ENCODE results near the gene CELA3B.
"Not testable (repeated sequence)": the region's sequence is repeated elsewhere in the genome, so short reads cannot be mapped to it uniquely, and the experiment has no call there.

CELA3B gene, protein sequence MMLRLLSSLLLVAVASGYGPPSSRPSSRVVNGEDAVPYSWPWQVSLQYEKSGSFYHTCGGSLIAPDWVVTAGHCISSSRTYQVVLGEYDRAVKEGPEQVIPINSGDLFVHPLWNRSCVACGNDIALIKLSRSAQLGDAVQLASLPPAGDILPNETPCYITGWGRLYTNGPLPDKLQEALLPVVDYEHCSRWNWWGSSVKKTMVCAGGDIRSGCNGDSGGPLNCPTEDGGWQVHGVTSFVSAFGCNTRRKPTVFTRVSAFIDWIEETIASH

DNA sequence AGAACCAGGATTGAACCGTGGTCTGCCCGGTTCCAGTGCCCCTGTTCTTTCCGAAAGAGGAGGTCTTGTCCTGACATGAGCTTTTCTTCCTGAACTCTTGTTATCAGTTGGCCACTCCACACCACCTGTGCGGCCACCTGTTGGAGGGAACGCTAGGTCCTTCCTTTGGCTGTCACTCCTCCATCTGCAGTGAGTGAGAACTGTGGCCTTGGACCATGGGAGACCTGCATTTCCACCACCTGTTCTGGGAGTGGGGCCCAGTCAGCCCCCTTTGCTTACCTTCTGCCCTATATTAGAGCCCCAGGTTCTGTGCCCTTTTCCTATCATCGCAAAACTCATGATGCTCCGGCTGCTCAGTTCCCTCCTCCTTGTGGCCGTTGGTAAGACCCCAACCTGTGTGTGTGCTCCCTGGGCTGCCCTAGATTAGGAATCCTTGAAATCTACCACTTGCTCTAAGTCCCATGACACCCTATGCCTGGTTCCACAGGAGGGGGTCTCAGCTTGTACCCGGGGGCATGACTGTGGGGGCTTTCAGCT lies at the start of gene CELA3B:
TSS of gene CELA3B (plus strand) at position 320 of the 537 bp plus-strand sequence. CDS start at position 338, 18 bp downstream.
- DNase-seq (ENCODE audit: low read depth): not testable (repeated sequence)

DNA sequence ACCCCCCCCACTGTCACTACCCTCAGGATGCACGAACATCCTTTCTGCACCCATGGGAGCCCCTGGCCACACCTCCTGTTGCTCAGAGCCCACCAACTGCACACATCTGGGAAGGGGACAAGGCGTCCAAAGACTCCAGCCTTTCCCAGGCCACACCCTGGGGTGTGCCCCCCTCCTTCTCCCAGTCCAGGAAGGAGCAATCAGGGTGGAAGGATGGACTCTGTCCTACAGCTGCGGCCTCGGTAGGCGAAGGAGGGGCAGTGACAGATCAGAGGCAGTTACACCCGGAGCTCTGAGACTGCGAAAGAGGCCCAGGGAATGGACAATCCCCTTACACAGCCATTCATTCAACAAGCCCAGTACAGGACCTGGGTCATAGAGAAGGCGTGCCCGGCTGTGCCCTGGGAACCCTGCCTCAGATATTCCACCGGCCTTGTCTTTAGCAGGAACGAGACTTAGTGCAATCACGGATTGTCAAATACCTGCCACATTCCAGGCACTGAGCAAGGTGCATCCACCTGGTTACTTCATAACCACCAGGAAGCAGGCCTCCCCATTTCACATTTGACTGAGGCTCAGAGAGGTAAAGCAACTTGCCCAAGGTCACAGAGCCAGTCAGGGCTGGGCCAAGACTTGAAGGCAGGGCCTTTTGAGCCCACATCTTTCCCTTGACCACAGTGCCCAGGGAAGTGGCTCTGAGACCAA lies 49.1 kb upstream of the CELA3B start:
- peak; percentile 76 for DNase-seq (ENCODE audit: low read depth)

DNA sequence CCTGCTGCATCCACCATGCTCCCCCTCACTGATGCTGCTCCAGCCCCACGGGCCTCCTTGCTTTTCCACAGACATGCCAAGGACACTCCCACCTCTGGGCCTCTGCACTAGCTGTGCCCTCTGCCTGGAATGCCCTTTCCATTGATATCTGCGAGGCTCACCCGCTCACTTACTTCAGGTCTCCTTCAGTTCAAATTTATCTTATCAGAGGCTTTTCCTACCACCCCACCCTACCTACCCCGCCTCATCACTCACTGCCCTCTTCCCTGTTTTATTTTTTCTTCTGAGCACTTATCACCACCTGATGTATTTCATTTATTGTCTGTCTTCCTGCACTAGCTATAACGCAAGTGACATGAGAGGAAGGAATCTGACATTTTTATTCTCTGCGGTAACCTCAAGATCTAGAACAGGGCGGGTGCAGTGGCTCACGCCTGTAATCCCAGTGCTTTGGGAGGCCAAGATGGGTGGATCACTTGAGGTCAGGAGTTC lies 46.7 kb upstream of the CELA3B start:
- no peak for DNase-seq (ENCODE audit: low read depth)

DNA sequence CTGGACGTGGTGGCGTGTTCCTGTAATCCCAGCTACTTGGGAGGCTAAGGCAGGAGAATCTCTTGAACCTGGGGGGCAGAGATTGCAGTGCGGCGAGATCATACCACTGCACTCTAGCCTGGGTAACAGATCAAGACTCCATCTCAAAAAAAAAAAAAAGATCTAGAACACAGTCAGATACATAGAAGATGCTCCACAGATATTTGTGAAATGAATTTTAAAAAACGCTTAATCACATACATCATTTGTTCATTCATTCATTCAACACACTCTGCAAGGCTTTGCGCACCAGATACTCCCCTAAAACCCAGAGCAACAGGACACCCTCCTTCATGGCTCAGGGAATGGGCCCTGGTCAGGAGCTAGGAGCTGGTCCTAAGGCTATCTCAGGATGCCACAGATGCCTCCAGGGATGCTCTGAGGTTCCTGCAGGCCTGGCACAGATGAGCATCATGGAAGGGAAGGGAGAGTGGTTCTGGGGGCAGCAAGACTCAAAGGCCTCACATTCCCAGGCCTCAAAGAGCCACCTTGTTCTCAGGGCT lies 46.1 kb upstream of the CELA3B start:
- no peak for DNase-seq (ENCODE audit: low read depth)

DNA sequence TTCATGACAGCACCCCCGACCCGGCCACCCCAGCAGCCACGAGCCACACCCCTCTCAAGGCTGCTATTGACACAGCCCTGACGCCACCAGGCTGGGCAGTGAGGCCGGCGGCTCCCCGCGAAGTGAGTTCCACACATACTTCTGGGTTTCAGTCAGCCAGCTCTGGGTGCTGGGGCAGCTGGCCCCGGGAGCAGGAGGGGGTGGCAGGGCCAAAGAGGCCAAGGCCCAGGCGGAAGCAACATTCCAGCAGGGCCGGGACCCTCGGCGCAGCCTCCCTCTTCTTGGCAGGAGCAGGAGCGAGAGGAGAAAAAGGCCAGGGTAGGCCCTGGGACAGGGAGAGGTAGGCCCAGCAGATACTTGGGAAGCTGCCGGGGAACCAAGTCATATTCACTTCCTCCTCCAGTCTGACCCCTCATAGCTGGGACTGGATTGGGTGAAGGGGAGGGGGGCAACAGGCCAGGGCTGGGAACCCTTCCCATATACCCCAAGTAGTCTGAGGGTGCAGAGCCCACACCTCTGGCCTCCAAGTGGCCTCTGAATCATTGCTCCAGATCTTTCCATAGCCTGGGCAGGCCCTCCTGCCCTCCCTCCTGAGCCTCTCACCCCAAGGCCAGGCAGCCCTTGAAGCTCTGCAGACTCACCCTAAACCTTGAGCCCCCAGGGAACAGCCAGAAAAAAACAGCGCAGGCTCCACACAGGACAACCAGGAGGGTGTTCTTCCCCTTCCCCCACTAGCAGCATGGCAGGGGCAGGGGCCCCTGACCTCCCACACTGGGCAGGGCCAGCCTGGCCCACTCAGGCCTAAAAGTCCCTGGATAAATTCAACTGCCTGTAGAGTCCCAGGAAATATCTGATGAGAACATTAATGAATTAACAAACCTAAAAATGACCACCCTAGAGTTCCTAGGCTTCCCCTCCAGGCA lies 45.4 kb upstream of the CELA3B start:
- peak; percentile 88 for DNase-seq (ENCODE audit: low read depth)

DNA sequence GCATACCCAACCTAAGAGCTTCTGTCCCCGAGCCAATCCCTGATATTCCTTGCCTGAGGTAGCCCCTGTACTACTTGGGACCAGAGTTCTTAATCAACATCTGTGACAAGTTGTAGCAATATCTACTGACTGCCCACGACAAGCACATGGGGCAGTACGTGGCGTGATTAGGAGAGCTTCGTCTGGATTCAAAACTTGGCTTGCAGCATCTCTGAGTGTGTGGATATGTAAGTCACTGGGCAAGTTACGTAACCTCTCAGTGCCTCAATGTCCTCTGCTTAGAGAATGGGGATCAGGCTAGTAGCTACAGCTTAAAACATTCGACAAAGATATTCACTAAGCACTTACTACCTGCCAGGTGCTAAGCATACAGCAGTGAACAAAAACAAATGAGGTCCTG lies 44.7 kb upstream of the CELA3B start:
- peak; percentile 88 for DNase-seq (ENCODE audit: low read depth)

DNA sequence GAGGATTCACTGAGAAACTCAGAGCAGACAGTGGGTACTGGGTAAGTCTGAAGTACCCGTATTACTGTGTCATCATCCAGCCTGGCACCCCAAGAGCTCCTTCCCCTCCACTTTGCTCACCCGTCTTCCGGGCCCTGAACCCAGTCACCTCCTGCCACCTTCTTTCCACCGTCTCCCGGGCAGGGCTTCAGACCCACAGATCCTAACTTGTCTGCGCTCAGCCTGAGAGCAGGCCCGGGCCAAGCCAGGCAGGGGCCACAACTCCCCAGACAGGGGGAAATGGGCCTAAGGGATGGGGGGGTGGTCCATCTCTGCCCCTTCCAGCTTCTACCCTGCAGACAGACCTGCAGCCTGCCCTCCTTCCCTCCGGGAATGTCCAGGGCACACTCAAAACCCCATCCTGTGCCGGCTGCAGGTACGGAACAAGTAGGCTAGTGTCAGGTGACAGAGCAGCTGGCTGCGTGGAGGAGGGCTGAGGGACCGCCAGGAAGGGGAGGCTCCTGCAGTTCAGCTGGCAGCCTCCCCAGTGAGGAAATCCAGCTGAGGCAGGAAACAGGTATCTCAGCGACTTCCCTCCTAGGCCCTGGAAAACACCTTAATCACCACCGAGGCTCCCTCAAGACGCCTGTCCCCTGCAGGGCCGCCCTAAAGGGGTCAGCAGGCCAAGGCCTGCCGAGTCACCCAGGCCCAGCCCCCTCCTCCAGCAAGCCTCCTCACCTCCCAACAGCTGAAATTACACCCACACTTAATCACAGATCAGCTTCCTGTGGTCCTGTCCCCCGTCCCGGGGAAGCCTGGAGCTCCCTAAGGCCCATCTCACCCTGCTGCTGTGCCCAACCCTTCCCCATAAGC lies 43.2 kb upstream of the CELA3B start:
- no peak for DNase-seq (ENCODE audit: low read depth)

DNA sequence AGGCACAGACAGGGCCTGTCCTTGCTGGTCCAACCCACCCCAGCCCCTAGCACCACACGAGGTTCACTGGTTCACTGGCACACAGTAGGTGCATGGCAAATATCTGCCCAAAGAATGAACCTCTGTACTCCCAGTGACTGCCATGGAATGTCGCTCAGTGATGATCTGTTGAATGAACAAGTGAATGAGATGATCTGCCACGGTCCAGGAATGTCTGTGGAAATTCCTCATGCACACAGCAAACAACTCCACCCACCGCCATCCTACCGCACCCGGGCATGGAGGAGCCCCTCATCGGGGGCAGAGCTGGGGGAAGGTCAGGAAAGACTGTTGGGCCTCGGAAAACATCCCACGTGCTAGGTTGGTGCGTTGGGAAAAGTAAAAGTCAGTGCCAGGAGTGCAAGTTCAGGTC lies 41.4 kb upstream of the CELA3B start:
- no peak for DNase-seq (ENCODE audit: low read depth)

DNA sequence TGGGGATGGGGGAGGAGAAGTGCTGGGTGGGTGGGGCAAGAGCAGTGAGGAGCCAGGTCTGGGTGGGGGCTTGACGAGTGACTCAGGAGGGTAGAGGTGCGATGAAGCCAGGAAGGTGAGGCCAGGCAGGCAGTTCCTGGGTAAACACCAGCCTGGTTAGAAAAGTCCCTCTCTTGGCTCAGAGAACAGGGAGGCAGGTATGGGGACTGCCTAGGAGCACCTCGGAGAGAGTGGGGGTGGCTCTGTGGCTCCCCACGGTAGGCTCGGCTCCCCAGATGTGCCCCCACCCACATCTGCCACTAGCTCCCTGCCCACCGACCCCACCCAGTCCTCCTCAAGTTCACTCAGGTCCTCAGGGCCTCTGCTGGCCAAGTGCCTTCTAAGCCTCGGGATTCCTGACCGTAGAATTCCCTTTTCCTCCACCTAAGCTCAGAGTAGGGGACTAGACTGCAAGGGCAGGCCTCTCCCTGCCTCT lies 40.9 kb upstream of the CELA3B start:
- no peak for DNase-seq (ENCODE audit: low read depth)

DNA sequence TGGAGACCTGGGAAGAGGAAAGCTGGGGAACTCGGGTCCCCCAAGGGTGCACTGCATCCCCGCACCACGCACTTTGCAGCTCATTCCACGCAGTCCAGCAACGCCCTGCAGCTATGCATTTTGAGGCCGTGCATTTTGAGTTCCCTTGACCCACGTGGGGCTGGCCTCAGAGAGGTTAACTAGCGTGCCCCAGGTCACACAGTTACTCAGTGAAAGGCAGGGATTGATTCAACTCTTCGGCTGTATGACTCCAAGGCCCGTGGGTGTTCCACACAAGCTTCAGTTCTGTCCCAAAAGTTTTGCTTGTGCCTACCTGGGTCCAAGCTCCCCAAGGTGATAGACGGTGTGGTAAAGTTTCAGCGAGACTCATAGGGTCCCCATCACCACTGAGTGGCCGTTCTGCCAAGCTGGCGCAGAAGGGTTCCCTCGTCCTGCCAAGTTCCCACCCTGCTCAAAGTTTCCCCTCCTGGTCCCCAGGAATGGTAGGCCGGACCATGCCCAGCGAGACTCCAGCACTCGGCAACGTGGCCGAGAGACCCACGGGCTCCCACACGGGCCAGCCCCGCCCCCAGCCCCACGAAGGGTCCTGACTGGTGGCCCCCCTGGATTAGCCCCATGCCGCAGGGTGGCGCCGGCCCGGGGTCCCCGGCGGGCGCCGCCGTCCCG lies 40.3 kb upstream of the CELA3B start:
- DNase-seq (ENCODE audit: low read depth): no peak

DNA sequence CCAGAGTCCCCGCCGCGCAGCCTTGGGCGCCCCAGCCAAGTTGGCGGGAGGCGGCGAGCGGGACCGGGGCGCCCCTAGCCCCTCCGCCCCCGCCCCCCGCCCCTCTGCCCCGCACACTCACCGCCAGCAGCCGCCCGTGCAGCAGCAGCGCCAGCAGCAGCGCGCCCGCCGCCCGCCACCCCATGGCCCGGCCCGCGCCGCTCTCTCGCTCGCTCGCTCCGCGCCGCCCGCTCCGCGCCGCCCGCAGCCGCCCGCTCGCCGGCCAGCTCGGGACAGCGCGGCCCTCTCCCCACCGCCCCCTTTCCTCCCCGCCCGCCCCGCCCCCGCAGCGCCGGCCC lies 39.8 kb upstream of the CELA3B start, which contains the start of gene HSPG2:
TSS of gene HSPG2 (minus strand) at position 277 of the 338 bp plus-strand sequence. CDS start at position 184, 93 bp downstream.
- no peak for DNase-seq (ENCODE audit: low read depth)

DNA sequence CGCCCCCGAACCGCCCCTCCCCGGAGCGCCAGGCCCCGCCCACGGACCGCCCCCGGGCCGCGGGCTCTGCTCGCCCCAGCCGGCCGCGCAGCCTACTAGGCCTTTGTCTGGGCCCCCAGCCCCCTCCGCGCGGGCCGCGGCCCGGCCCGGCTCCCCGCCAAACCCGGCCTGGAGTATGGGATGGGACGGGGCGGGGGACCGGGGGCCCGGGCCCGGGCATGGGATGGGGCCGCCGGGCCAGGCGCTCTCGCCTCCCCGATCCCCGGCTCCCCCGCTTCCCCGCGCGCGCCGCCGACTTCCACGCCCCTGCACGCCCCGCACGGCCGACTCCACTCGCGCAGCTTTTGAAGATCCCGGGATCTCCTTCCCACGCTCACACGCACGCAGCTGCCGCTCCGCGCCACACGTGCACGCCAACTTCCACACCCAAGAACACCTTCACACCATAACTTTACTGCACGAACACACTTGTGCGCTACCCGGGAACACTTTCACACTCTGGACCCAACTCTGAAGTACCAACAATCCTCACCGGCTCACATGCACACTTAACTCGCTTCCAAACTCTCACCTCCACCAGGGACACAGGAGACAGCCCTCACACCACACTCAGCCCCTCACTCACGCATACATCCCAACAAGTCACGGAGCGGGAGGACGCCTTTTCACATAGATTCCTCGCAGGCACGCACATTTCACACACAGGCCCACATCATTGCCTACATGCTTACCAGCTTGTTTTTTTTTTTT lies 39.3 kb upstream of the CELA3B start:
- peak; percentile 51 for DNase-seq (ENCODE audit: low read depth)

DNA sequence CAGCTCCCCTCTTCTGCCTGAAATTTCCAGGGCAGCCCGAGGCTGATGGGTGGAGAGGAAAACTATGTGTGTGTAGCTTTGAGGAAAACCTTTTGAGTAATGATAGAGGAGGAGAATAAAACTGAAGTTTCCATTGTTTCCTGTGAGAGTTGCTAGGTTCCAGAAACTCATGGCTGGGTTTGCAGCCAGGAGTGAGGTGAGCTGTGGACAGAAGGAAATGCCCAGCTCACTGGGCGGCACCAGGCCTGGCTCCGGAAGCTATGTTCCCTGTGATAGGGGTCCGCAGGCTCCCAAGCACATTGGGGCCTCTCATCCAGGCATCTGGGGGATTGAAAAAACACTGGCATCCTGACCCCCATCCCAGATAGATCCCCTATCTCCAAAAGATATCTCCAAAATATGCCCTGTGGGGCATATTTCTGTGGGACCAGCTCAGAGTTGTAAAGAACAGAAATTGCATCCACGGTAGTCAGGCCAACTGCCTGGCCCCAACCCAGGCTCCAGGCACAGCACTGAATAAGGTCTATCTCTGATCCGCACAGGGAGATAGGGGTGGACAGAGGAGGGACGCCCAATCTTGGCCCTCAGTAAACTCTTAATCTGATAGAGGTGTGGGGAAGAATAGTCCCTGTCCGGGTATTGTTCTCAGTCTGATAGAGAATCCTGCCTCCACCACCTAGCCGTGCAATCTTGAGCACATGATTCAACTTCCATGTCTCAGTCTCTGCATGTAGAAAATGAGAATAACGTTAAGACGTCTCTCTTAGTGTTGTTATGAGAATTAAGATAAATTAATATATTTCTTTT lies 37.9 kb upstream of the CELA3B start:
- DNase-seq (ENCODE audit: low read depth): no peak

DNA sequence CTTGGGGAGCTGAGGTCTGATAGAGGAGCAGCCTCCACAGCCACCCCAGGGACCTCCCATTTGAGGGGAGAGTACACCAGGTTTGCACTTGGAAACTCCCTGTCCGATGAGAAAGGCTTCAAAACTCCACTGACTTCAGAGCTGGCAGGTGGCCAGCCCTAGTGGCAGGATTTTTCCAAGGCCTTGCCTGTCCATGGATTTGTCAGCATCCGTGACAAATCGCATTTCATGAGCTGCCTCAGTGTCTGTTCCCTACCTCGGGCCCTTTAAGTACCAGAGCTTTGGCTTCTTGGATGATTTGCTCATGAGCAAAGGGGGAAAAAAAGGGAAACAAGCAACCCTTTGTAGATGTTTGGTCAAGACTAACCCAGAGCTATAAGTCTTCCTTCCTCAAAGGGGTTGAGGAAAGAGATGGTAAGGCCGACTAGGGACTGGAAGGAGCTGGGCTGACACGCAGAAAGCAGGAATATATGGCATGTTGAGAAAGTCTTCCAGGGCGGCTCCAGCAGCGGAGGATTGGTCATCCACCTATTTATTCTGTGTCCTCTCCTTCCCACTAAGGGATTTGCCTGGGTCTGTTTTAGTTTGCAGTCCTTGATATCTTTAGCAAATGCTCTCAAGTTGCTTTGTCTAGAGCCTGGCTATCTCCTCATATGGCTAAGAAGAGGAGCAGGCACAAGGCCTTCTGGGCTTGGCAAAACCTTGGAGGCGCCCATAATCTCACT lies 37.0 kb upstream of the CELA3B start:
- DNase-seq (ENCODE audit: low read depth): peak; percentile 95

DNA sequence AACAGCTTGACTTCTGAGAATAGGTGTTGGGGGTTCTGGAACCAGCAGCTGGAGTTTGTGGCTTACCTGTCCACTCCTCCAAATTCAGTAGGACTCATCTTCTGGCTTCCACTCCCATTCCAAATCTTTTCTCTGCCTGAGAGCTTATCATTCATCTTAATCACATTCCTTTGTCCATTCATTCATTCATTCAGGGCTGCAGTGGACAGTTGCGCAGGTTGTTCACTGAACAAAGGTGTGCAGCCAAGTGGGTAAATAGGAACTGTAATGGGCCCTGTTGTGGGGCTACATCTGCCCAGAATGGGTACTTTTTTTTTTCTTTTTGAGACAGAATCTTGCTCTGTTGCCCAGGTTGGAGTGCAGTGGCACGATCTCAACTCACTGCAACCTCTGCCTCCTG lies 36.3 kb upstream of the CELA3B start:
- no peak for DNase-seq (ENCODE audit: low read depth)

DNA sequence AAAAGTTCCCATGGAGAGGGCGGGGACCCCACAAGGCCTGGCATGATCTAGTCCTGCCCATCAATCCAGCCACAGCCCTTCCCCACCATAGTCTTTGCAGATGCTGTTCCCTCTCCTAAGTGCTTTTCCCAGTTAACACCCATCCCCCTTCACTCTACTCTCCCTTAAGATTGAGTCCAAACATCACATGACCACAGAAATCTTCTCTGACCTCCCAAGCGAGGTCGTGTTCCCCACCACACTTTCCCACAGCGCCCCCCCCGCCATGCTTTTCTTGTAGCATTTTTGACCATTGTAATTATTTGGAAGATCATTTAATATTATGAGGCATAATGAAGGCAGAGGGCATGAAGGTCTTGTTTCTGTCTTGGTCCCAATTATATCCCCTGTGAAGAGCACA lies 35.5 kb upstream of the CELA3B start:
- no peak for DNase-seq (ENCODE audit: low read depth)

DNA sequence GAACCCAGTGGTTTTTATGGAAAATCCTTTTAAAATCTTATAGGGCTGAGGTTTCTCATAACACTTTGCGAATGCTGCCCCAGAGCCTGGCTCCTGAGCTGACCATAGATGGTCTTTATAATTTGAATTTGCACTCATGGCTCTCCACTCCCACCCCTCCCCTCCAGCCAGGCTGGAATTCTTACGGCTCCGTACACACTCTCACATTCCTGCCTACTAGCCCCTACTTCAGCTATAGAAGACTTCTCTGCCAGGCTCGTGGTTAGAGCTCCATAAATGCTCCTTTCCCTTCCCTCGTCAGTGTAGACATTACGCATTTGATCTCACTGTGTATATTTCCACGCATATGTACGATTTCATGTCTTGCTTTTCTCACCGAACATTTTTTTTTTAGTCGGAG lies 34.4 kb upstream of the CELA3B start:
- no peak for DNase-seq (ENCODE audit: low read depth)
